ENCODE data around the gene TCERG1L.

- no peak for TF ChIP-seq REST (IDR thresholded peaks at IDR 0.05; ENCODE audit: low read depth)
- TF ChIP-seq YY1 (IDR thresholded peaks at IDR 0.05; ENCODE audit: low read depth): no peak
- no peak for TF ChIP-seq CREB1 (IDR thresholded peaks at IDR 0.05; ENCODE audit: low read depth)
- TF ChIP-seq ZBTB7A (IDR thresholded peaks at IDR 0.05; ENCODE audit: low read depth): no peak
- TF ChIP-seq CEBPB (IDR thresholded peaks at IDR 0.05): no peak
- no peak for TF ChIP-seq NFIC (IDR thresholded peaks at IDR 0.05)
- TF ChIP-seq FOXM1 (IDR thresholded peaks at IDR 0.05; ENCODE audit: borderline replicate concordance, low read depth): no peak
- no peak for TF ChIP-seq RAD21 (IDR thresholded peaks at IDR 0.05; ENCODE audit: low read depth)
These were observed 22.9 kb downstream of the TCERG1L start for GRCh38 chr10:131288648-131289047.
